ENCODE results near the gene MEOX1.

MEOX1 gene

GRCh38 chr17:43658900-43659299 lies 2.8 kb downstream of the MEOX1 start:
- DNase-seq (ENCODE audit: low read depth in 2 of 3, low spot score in 1 of 3) = no peak

- no peak for DNase-seq (ENCODE audit: low read depth in 2 of 3, low spot score in 1 of 3)
Measured at GRCh38 chr17:43655693-43656255, 5.9 kb downstream of the MEOX1 start.

- DNase-seq (ENCODE audit: low read depth in 2 of 3, low spot score in 1 of 3) = no peak
Measured at GRCh38 chr17:43652124-43652480, 9.6 kb downstream of the MEOX1 start.

GRCh38 chr17:43650471-43650870 lies 11.3 kb downstream of the MEOX1 start:
- DNase-seq (ENCODE audit: low read depth in 2 of 3, low spot score in 1 of 3) = no peak

- DNase-seq (ENCODE audit: low read depth in 2 of 3, low spot score in 1 of 3) = no peak
Measured at GRCh38 chr17:43648916-43649315, 12.8 kb downstream of the MEOX1 start.

- no peak for DNase-seq (ENCODE audit: low read depth in 2 of 3, low spot score in 1 of 3)
Measured at GRCh38 chr17:43645765-43646481, 15.8 kb downstream of the MEOX1 start.

GRCh38 chr17:43645450-43645764 lies 16.3 kb downstream of the MEOX1 start:
- DNase-seq (ENCODE audit: low read depth in 2 of 3, low spot score in 1 of 3) = no peak

GRCh38 chr17:43644081-43644480 lies 17.6 kb downstream of the MEOX1 start:
- no peak for DNase-seq (ENCODE audit: low read depth in 2 of 3, low spot score in 1 of 3)

GRCh38 chr17:43641416-43641815 lies 20.3 kb downstream of the MEOX1 start:
- DNase-seq (ENCODE audit: low read depth in 2 of 3, low spot score in 1 of 3) = no peak

- DNase-seq (ENCODE audit: low read depth in 2 of 3, low spot score in 1 of 3) = no peak
Measured at GRCh38 chr17:43640491-43641252, 21.1 kb downstream of the MEOX1 start.

- DNase-seq (ENCODE audit: low read depth in 2 of 3, low spot score in 1 of 3) = no peak
Measured at GRCh38 chr17:43637563-43638323, 24.0 kb downstream of the MEOX1 start.

GRCh38 chr17:43636426-43636825 lies 25.3 kb downstream of the MEOX1 start:
- no peak for DNase-seq (ENCODE audit: low read depth in 2 of 3, low spot score in 1 of 3)

GRCh38 chr17:43634591-43635125 lies 27.1 kb downstream of the MEOX1 start:
- no peak for DNase-seq (ENCODE audit: low read depth in 2 of 3, low spot score in 1 of 3)

GRCh38 chr17:43632221-43632620 lies 29.5 kb downstream of the MEOX1 start:
- DNase-seq (ENCODE audit: low read depth in 2 of 3, low spot score in 1 of 3) = no peak

- DNase-seq (ENCODE audit: low read depth in 2 of 3, low spot score in 1 of 3) = no peak
Measured at GRCh38 chr17:43631429-43631828, 30.3 kb downstream of the MEOX1 start.

- DNase-seq (ENCODE audit: low read depth in 2 of 3, low spot score in 1 of 3) = no peak
Measured at GRCh38 chr17:43628089-43628650, 33.6 kb downstream of the MEOX1 start.

GRCh38 chr17:43627653-43628052 lies 34.1 kb downstream of the MEOX1 start:
- no peak for DNase-seq (ENCODE audit: low read depth in 2 of 3, low spot score in 1 of 3)

GRCh38 chr17:43626023-43626422 lies 35.7 kb downstream of the MEOX1 start:
- DNase-seq (ENCODE audit: low read depth in 2 of 3, low spot score in 1 of 3) = no peak

- no peak for DNase-seq (ENCODE audit: low read depth in 2 of 3, low spot score in 1 of 3)
Measured at GRCh38 chr17:43625606-43626005, 36.1 kb downstream of the MEOX1 start.

GRCh38 chr17:43620581-43620980 lies 41.1 kb downstream of the MEOX1 start:
- DNase-seq (ENCODE audit: low read depth in 2 of 3, low spot score in 1 of 3) = no peak

- no peak for DNase-seq (ENCODE audit: low read depth in 2 of 3, low spot score in 1 of 3)
Measured at GRCh38 chr17:43620147-43620546, 41.6 kb downstream of the MEOX1 start.

All from stimulated activated CD4-positive, alpha-beta T cell treated with anti-CD3 and anti-CD28 coated beads, Interleukin-12 subunit alpha, Interleukin-12 subunit beta, amount 100 ng/mL, for 48 hours (primary cell).